Fibroblast of lung (primary cell): Measurements from ENCODE around the gene LUC7L. TPM values are rescaled to one million over a fixed set of nuclear protein-coding genes. Genes with fewer than 3 reads are reported as not detected.
A peak's percentile ranks its signal among the peaks of the same experiment; 100 is the strongest.
"Not testable (repeated sequence)": the region's sequence is repeated elsewhere in the genome, so short reads cannot be mapped to it uniquely, and the experiment has no call there.

ENCODE experiments used
- DNase-seq, 2 donors: peaks; one replicate each; pipeline versions ENCODE4 v3.0.0 to v3.0.0-alpha.2; 2010; ENCODE audit warnings: low read depth in 2 of 2
- H2AFZ ChIP-seq: 2 replicates; pipeline ENCODE4 v1.5.1; 2012; ENCODE audit warnings: low read length, control low read depth, inconsistent platforms
- H3K27ac ChIP-seq: 2 replicates; pipeline ENCODE4 v1.5.1; 2011; ENCODE audit warnings: low read length, control low read depth; ENCODE audit not compliant: insufficient read depth
- H3K27me3 ChIP-seq: 2 replicates; pipeline ENCODE4 v1.5.1; 2011; ENCODE audit warnings: mild to moderate bottlenecking, low read length; ENCODE audit not compliant: control insufficient read depth, insufficient read depth
- H3K36me3 ChIP-seq: 2 replicates; pipeline ENCODE4 v1.5.1; 2011; ENCODE audit warnings: low read length; ENCODE audit not compliant: control insufficient read depth, insufficient read depth
- H3K4me1 ChIP-seq: 2 replicates; pipeline ENCODE4 v1.5.1; 2011; ENCODE audit warnings: low read length; ENCODE audit not compliant: control insufficient read depth, insufficient read depth; ENCODE audit errors: extremely low read depth
- H3K4me2 ChIP-seq: 2 replicates; pipeline ENCODE4 v1.5.1; 2011; ENCODE audit warnings: low read length, control low read depth; ENCODE audit not compliant: insufficient read depth; ENCODE audit errors: extremely low read depth
- H3K4me3 ChIP-seq, 4 experiments: fragments of 200-600 bp in 1 of 4; sonication (generic) in 1 of 4; replicated peaks in 1 of 4; 2 replicates each; pipeline ENCODE4 v1.5.1; 2011 to 2016; ENCODE audit warnings: low read length in 4 of 4, low read depth in 3 of 4, mild to moderate bottlenecking in 3 of 4, control low read depth in 2 of 4, inconsistent platforms in 1 of 4, mixed read lengths in 1 of 4; ENCODE audit not compliant: insufficient read depth in 1 of 4; ENCODE audit errors: control extremely low read depth in 1 of 4
- H3K79me2 ChIP-seq: 2 replicates; pipeline ENCODE4 v1.5.1; 2012; ENCODE audit warnings: mild to moderate bottlenecking, low read length, inconsistent platforms; ENCODE audit not compliant: control insufficient read depth, insufficient read depth
- H3K9ac ChIP-seq: 2 replicates; pipeline ENCODE4 v1.5.1; 2011; ENCODE audit warnings: mild to moderate bottlenecking, low read length, control low read depth; ENCODE audit not compliant: insufficient read depth
- H3K9me3 ChIP-seq: 2 replicates; pipeline ENCODE4 v1.5.1; 2012; ENCODE audit warnings: low read depth, low read length; ENCODE audit not compliant: control insufficient read depth, insufficient read depth
- H4K20me1 ChIP-seq: 2 replicates; pipeline ENCODE4 v1.5.1; 2011; ENCODE audit warnings: low read length; ENCODE audit not compliant: control insufficient read depth, insufficient read depth; ENCODE audit errors: extremely low read depth
- EZH2 ChIP-seq: IDR thresholded peaks from 2 replicates; pipeline ENCODE4 v1.5.1; 2012; ENCODE audit warnings: low read length, control low read depth, mild to moderate bottlenecking; ENCODE audit errors: missing control alignments
- polyA plus RNA-seq, 2 donors: library from polyadenylated mRNA; depleted of rRNA in 1 of 2; stranded (reverse) in 1 of 2; unstranded in 1 of 2; fragments of >200 nt; gene quantifications; 2 replicates each; pipeline ENCODE4 v1.2.1, GENCODE V29; 2011 to 2012; ENCODE audit warnings: missing spikeins in 1 of 2
- total RNA-seq: library from RNA; depleted of rRNA; stranded (reverse); fragments of >200 nt; gene quantifications from 2 replicates; pipeline ENCODE4 v1.2.1, GENCODE V29; 2014
- TF ChIP-seq, protein P1 (sequence below), 2 donors: IDR thresholded peaks in 1 of 2; conservative IDR thresholded peaks in 1 of 2; 1 replicate in 1 of 2; 2 replicates in 1 of 2; pipeline ENCODE4 v1.5.1; 2011 to 2012; ENCODE audit warnings: low read length in 2 of 2, control low read depth in 1 of 2, inconsistent platforms in 1 of 2, low read depth in 1 of 2, mild to moderate bottlenecking in 1 of 2

Gene LUC7L
- total and polyA plus RNA-seq, 2 donors (not counting 1 experiment from before 2014, with no cell fraction given): 30.9 to 38.0 TPM

DNA sequence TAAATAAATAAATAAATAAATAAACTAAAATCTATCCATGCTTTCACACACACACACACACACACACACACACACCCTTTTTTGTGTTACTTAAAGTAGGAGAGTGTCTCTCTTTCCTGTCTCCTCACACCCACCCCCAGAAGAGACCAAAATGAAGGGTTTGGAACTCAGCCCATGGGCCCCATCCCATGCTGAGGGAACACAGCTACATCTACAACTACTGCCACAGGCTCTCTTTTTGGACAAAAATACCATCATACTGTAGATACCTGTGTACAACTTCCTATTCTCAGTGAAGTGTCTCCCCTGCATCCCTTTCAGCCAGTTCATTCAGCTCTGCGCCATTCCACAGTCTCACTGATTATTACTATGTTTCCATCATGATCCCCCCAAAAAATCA, 58.5 kb downstream of the LUC7L start:
- H3K4me3 ChIP-seq: no peak overlapping the region
- DNase-seq: no peak

DNA sequence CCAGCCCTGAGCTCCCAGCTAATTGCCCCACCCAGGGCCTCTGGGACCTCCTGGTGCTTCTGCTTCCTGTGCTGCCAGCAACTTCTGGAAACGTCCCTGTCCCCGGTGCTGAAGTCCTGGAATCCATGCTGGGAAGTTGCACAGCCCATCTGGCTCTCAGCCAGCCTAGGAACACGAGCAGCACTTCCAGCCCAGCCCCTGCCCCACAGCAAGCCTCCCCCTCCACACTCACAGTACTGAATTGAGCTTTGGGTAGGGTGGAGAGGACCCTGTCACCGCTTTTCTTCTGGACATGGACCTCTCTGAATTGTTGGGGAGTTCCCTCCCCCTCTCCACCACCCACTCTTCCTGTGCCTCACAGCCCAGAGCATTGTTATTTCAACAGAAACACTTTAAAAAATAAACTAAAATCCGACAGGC, 59.2 kb downstream of the LUC7L start:
- H3K27me3 ChIP-seq: peaks cover 41% of the 10 kb centered on the region
- H3K4me1 ChIP-seq, H3K79me2 ChIP-seq, H3K36me3 ChIP-seq, H2AFZ ChIP-seq, H4K20me1 ChIP-seq, H3K9me3 ChIP-seq, H3K27ac ChIP-seq, H3K4me2 ChIP-seq, H3K4me3 ChIP-seq, H3K9ac ChIP-seq: not testable (repeated sequence)
- peak in 1 of 2 donors; percentile 21 for DNase-seq

More for the DNA sequence above, 58.5 kb downstream of the LUC7L start:
- no peak for TF ChIP-seq EZH2
- TF ChIP-seq, protein P1, sequence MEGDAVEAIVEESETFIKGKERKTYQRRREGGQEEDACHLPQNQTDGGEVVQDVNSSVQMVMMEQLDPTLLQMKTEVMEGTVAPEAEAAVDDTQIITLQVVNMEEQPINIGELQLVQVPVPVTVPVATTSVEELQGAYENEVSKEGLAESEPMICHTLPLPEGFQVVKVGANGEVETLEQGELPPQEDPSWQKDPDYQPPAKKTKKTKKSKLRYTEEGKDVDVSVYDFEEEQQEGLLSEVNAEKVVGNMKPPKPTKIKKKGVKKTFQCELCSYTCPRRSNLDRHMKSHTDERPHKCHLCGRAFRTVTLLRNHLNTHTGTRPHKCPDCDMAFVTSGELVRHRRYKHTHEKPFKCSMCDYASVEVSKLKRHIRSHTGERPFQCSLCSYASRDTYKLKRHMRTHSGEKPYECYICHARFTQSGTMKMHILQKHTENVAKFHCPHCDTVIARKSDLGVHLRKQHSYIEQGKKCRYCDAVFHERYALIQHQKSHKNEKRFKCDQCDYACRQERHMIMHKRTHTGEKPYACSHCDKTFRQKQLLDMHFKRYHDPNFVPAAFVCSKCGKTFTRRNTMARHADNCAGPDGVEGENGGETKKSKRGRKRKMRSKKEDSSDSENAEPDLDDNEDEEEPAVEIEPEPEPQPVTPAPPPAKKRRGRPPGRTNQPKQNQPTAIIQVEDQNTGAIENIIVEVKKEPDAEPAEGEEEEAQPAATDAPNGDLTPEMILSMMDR (conservative IDR thresholded peaks at IDR 0.05 in 1 of 2, IDR thresholded peaks at IDR 0.05 in 1 of 2; ENCODE audit: low read depth in 1 of 2, low read length in 2 of 2): no peak
- Histone ChIP-seq H3K36me3 (no peaks in the 10 kb centered on the region), H4K20me1 (no peaks in the 10 kb centered on the region), H3K9ac (no peak overlapping the region), H2AFZ (no peak overlapping the region), H3K4me1 (no peaks in the 10 kb centered on the region), H3K9me3 (no peaks in the 10 kb centered on the region), H3K4me2 (no peak overlapping the region), H3K79me2 (no peaks in the 10 kb centered on the region), H3K27me3 (peaks cover 39% of the 10 kb centered on the region), H3K27ac (no peak overlapping the region)

DNA sequence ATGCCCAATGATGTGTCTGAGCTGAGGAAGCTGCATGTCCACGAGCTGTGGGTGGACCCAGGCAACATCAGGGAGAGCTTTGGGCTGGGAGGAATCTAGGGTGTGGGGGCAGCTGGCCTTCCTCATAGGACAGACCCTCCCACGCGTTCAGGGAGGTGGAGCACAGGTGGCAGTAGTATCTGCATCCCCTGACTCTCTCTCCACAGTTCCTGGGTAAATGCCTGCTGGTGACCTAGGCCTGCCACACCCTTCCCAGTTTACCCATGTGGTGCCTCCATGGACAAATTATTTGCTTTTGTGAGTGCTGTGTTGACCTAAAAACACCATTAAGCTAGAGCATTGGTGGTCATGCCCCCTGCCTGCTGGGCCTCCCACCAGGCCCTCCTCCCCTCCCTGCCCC, 60.2 kb downstream of the LUC7L start:
- Histone ChIP-seq H3K27me3 (peaks cover 37% of the 10 kb centered on the region), H3K9ac (no peak overlapping the region)
- DNase-seq: no peak

More for the DNA sequence above, 60.2 kb downstream of the LUC7L start:
- Histone ChIP-seq H3K4me1 (no peaks in the 10 kb centered on the region), H3K36me3 (no peaks in the 10 kb centered on the region), H2AFZ (no peak overlapping the region), H3K9me3 (no peaks in the 10 kb centered on the region), H3K4me2 (no peak overlapping the region), H3K27ac (no peak overlapping the region), H4K20me1 (no peaks in the 10 kb centered on the region), H3K79me2 (no peaks in the 10 kb centered on the region), H3K4me3 (no peak overlapping the region)
- TF ChIP-seq, protein P1 (conservative IDR thresholded peaks at IDR 0.05 in 1 of 2, IDR thresholded peaks at IDR 0.05 in 1 of 2; ENCODE audit: low read depth in 1 of 2, low read length in 2 of 2): no peak
- TF ChIP-seq EZH2: no peak
